Naive B cell (primary cell): ENCODE data around the gene NOTCH3. TPM values are rescaled to one million over a fixed set of nuclear protein-coding genes. Genes with fewer than 3 reads are reported as not detected.
A peak's percentile ranks its signal among the peaks of the same experiment; 100 is the strongest.

Experiments
- ATAC-seq, 2 donors: fragments of 150-1000 bp; cut with Tn5 transposase; 2 replicates each; pipeline ENCODE4 v1.10.0; 2021; ENCODE audit warnings: low read depth in 2 of 2, mild to moderate bottlenecking in 2 of 2, moderate library complexity in 2 of 2
- DNase-seq: peaks from one replicate; pipeline ENCODE4 v3.0.0; 2022
- H3K27ac Mint-ChIP-seq, 6 donors: one replicate each; pipeline ENCODE4 v1.8.0; 2020 to 2022; ENCODE audit warnings: mild to moderate bottlenecking in 6 of 6, mixed read lengths in 6 of 6, moderate library complexity in 5 of 6, inconsistent platforms in 2 of 6
- H3K27me3 Mint-ChIP-seq, 3 donors: one replicate each; pipeline ENCODE4 v1.8.0; 2021 to 2022; ENCODE audit warnings: mixed read lengths in 3 of 3, mild to moderate bottlenecking in 1 of 3
- H3K36me3 Mint-ChIP-seq, 2 donors: one replicate each; pipeline ENCODE4 v1.8.0; 2020 to 2022; ENCODE audit warnings: mixed read lengths in 2 of 2, inconsistent platforms in 1 of 2, mild to moderate bottlenecking in 1 of 2
- H3K4me1 Mint-ChIP-seq, 3 donors: one replicate each; pipeline ENCODE4 v1.8.0; 2020 to 2022; ENCODE audit warnings: mixed read lengths in 3 of 3, inconsistent platforms in 1 of 3, mild to moderate bottlenecking in 1 of 3, moderate library complexity in 1 of 3
- H3K4me3 Mint-ChIP-seq, 8 donors: one replicate each; pipeline ENCODE4 v1.8.0; 2020 to 2022; ENCODE audit warnings: mild to moderate bottlenecking in 8 of 8, mixed read lengths in 8 of 8, moderate library complexity in 8 of 8, inconsistent platforms in 2 of 8
- H3K9me3 Mint-ChIP-seq, 7 donors: one replicate each; pipeline ENCODE4 v1.8.0; 2020 to 2022; ENCODE audit warnings: mixed read lengths in 7 of 7, mild to moderate bottlenecking in 5 of 7, inconsistent platforms in 2 of 7, moderate library complexity in 1 of 7
- polyA plus RNA-seq, 6 donors: library from polyadenylated mRNA; unstranded; fragments of 300-500 nt; fragmentation: Illumina TruSeq; gene quantifications; one replicate each; pipeline ENCODE4 v1.2.3, GENCODE V29; 2021; ENCODE audit warnings: low read depth in 6 of 6

The NOTCH3 gene
- polyA plus RNA-seq: not detected

- peaks cover 14 to 28% (median 15%) of the 10 kb centered on the region in 3 donors for H3K4me1 Mint-ChIP-seq
- H3K4me3 Mint-ChIP-seq: peak within 1 kb of the TSS in 7 of 8 donors; percentile 71 to 88 (median 79)
- H3K36me3 Mint-ChIP-seq: peaks cover 0 to 15% of the 10 kb centered on the region in 2 donors
- DNase-seq (no peak), ATAC-seq (no peak)
- peaks cover 39 to 69% (median 54%) of the 10 kb centered on the region in 3 donors for H3K27me3 Mint-ChIP-seq
- peak within 1 kb of the TSS in 1 of 6 donors; percentile 67 for H3K27ac Mint-ChIP-seq
- H3K9me3 Mint-ChIP-seq: peaks cover 0 to 2% (median 0%) of the 10 kb centered on the region in 7 donors
Observed at GRCh38 chr19:15200553-15201364, at the start of gene NOTCH3. TSS of gene NOTCH3 (minus strand) at chr19:15200995. CDS start at chr19:15200905, 90 bp downstream.

DNA sequence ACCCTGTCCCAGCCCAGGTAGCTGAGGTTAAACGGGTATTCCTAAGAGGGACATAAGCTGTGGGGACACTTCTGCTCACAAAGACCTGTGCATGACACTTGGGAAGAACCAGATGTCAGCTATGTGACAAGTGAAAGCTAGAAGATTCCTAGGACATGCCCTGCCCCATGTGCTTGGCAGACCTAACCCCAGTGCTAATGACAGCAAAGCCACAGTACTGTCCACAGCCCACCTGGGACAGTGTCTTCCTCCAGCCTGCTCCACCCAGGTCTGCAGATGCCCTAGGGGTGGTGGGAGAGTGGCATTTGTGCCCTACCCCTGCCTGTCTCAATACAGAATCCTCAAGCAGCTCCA is 49.8 kb upstream of the NOTCH3 start:
- ATAC-seq (no peak), DNase-seq (no peak)
- H3K4me1 Mint-ChIP-seq: peaks cover 11 to 35% (median 23%) of the 10 kb centered on the region in 3 donors
- H3K36me3 Mint-ChIP-seq: peaks cover 0 to 22% of the 10 kb centered on the region in 2 donors
- H3K4me3 Mint-ChIP-seq: no peak overlapping the region
- H3K9me3 Mint-ChIP-seq: no peaks in the 10 kb centered on the region
- H3K27ac Mint-ChIP-seq: no peak overlapping the region
- no peaks in the 10 kb centered on the region for H3K27me3 Mint-ChIP-seq

GRCh38 chr19:15249972-15250639 is 49.3 kb upstream of the NOTCH3 start:
- no peak overlapping the region for H3K4me3 Mint-ChIP-seq

GRCh38 chr19:15249528-15249874 is 48.7 kb upstream of the NOTCH3 start:
- Mint-ChIP-seq H3K27ac (no peak overlapping the region), H3K9me3 (no peaks in the 10 kb centered on the region), H3K4me1 (peaks cover 11 to 30% (median 23%) of the 10 kb centered on the region in 3 donors), H3K4me3 (no peak overlapping the region), H3K36me3 (peaks cover 0 to 22% of the 10 kb centered on the region in 2 donors), H3K27me3 (no peaks in the 10 kb centered on the region)
- DNase-seq (no peak), ATAC-seq (no peak)

More at GRCh38 chr19:15249972-15250639, 49.3 kb upstream of the NOTCH3 start:
- Mint-ChIP-seq H3K9me3 (no peaks in the 10 kb centered on the region), H3K4me1 (peaks cover 11 to 31% (median 23%) of the 10 kb centered on the region in 3 donors), H3K27me3 (no peaks in the 10 kb centered on the region), H3K36me3 (peaks cover 0 to 22% of the 10 kb centered on the region in 2 donors), H3K27ac (peak overlapping the region in 1 of 6 donors; percentile 66)
- no peak for ATAC-seq
- no peak for DNase-seq

DNA sequence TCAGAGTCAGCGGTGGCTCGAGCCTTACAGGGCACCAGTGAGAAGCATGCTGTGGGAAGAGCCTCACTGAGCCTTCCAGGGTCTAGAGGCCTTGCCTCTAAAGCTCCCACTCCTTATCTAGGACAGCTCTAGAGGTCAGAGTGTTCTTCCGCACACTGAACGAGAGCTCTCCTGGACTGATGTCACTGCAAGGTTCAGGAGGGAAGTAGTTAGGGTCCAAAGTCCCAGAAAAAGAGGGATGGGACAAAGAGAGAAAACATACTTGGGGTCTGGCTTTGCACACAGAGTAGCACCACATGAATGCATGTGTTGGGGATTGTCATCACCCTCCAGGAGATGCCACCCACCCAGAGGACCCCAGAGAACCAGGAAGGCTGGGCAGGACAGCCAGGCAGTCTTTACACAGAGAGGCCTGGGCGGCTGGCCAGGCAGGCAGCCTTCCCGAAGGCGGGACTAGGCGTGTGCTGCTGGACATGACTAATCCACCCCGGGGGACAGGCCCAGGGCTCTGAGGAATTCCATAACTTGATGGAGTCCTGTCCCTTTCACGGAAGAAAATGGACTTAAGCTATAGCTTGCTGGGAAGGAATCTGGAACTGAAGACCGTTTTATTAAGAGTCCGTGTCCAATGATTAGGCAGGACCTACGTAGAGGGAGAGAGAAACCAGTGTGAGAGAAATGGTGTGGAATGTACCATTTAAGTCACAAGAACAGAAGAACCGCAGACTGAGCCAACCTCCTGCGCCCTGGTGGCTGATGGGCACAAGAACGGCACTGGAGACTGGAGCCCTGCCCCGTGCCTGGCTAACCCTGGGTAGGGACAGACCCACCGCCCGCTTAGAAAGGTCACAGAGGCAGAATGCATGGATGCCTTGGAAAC is 48.1 kb upstream of the NOTCH3 start:
- H3K4me1 Mint-ChIP-seq: peaks cover 9 to 24% (median 24%) of the 10 kb centered on the region in 3 donors
- H3K9me3 Mint-ChIP-seq: no peaks in the 10 kb centered on the region
- no peak overlapping the region for H3K4me3 Mint-ChIP-seq
- no peaks in the 10 kb centered on the region for H3K27me3 Mint-ChIP-seq
- no peak for DNase-seq
- peaks cover 0 to 24% of the 10 kb centered on the region in 2 donors for H3K36me3 Mint-ChIP-seq
- peak overlapping the region in 2 of 6 donors; percentile 42 to 49 for H3K27ac Mint-ChIP-seq
- ATAC-seq: no peak

- Mint-ChIP-seq H3K4me1 (peaks cover under 1 to 21% (median 17%) of the 10 kb centered on the region in 3 donors), H3K4me3 (no peak overlapping the region), H3K9me3 (no peaks in the 10 kb centered on the region), H3K36me3 (peaks cover 0 to 30% of the 10 kb centered on the region in 2 donors), H3K27me3 (no peaks in the 10 kb centered on the region), H3K27ac (peak overlapping the region in 1 of 6 donors; percentile 42)
- DNase-seq (no peak), ATAC-seq (no peak)
Observed at GRCh38 chr19:15248106-15248505, 47.3 kb upstream of the NOTCH3 start.

GRCh38 chr19:15247107-15248014 is 46.6 kb upstream of the NOTCH3 start:
- Mint-ChIP-seq H3K27ac (peak overlapping the region in 1 of 6 donors; percentile 19), H3K36me3 (peaks cover 0 to 26% of the 10 kb centered on the region in 2 donors), H3K4me3 (no peak overlapping the region), H3K9me3 (no peaks in the 10 kb centered on the region), H3K27me3 (no peaks in the 10 kb centered on the region), H3K4me1 (peaks cover 0 to 17% (median 9%) of the 10 kb centered on the region in 3 donors)
- ATAC-seq: no peak
- DNase-seq: no peak

GRCh38 chr19:15246198-15246481 is 45.3 kb upstream of the NOTCH3 start:
- Mint-ChIP-seq H3K9me3 (no peaks in the 10 kb centered on the region), H3K4me1 (peaks cover 0 to 16% (median 7%) of the 10 kb centered on the region in 3 donors), H3K27me3 (no peaks in the 10 kb centered on the region), H3K4me3 (peak overlapping the region in 2 of 8 donors; percentile 29 to 41), H3K36me3 (peaks cover 0 to 24% of the 10 kb centered on the region in 2 donors), H3K27ac (peak overlapping the region in 1 of 6 donors; percentile 53)
- DNase-seq: no peak
- no peak for ATAC-seq

DNA sequence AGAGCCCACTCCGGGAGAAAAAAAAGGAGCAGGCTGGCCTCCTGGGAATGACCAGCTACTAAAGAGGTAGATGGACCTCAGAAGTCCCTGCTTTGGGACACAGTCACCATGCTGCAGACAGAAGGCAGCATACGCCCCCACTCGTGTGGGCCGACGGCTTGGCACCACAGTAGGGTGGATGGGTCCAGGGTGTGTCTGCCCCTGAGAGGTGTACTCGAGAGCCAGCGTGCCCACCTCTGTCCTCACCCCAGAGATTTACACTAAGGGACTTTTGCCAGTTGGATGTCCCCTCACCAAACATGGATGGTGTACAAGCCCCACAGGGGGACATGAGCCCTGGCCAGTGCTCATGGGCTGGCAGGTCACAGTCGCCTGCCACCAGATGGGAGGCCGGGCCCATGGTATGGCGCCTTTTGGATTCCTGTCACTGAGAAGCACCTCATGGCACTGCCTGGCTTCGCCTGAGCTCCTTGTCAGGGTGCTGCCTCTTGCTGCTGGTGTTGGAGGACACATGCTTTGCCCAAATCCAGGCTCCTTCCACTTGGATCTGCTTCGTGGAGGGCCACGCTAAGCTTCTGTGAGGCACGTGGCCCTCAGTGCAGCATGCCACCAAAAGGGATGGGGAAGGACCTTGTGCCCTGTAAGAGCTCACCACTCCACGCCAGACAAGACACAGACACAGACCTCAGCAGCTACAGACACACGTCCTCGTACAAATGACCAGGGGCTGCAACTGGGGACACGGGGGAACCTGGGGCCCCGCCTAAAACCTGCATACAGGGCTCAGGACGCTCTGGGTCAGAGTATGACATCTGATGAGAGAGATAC is 44.8 kb upstream of the NOTCH3 start:
- no peak for DNase-seq

GRCh38 chr19:15244808-15245207 is 44.0 kb upstream of the NOTCH3 start:
- no peak overlapping the region for H3K4me3 Mint-ChIP-seq
- peaks cover 0 to 16% (median 7%) of the 10 kb centered on the region in 3 donors for H3K4me1 Mint-ChIP-seq
- H3K36me3 Mint-ChIP-seq: peaks cover 0 to 24% of the 10 kb centered on the region in 2 donors
- H3K27ac Mint-ChIP-seq: peak overlapping the region in 1 of 6 donors; percentile 73
- H3K9me3 Mint-ChIP-seq: no peaks in the 10 kb centered on the region
- ATAC-seq (no peak), DNase-seq (no peak)
- H3K27me3 Mint-ChIP-seq: no peaks in the 10 kb centered on the region

More for the DNA sequence above, 44.8 kb upstream of the NOTCH3 start:
- Mint-ChIP-seq H3K4me1 (peaks cover 0 to 16% (median 7%) of the 10 kb centered on the region in 3 donors), H3K27me3 (no peaks in the 10 kb centered on the region), H3K4me3 (no peak overlapping the region), H3K27ac (peak overlapping the region in 1 of 6 donors; percentile 36), H3K36me3 (peaks cover 0 to 24% of the 10 kb centered on the region in 2 donors), H3K9me3 (no peaks in the 10 kb centered on the region)
- ATAC-seq: no peak

DNA sequence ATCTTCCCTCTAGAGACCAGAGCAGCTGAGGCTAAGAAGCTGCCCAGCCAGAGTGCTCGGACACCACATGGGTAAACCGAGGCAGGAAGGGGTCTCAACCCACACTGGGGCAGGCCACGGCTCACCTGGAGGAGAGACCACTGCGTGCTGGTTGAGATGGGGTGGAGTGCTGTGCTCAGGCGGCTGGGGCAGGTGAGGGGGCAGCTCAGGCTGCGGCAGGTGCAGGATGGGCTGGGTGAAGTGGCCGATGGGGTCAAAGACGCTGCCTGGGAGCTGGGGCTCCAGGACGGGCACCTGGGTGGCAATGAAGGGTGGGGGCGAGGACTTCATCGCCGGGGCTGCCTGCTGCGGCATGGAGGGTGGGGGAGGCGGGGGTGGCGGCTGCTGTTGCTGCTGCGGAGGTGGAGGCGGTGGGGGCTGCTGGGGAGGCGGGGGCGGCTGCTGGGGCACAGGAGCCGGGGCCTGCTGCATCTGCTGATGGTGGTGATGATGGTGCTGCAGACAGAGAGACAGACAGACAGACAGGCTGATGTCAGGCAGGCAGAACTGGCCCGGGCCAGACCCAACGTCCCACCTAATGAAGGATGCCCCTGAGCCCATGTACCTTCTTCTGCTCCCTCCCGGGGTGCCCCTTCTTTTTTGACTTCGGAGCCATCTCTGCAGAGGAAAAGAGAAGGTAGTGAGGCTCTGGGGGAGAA is 43.5 kb upstream of the NOTCH3 start:
- Mint-ChIP-seq H3K4me3 (no peak overlapping the region), H3K27me3 (no peaks in the 10 kb centered on the region), H3K4me1 (peaks cover 0 to 16% (median 7%) of the 10 kb centered on the region in 3 donors), H3K36me3 (peaks cover 0 to 24% of the 10 kb centered on the region in 2 donors), H3K9me3 (no peaks in the 10 kb centered on the region), H3K27ac (peak overlapping the region in 1 of 6 donors; percentile 73)
- ATAC-seq: no peak
- no peak for DNase-seq
